ENCODE results near the gene VPS26B.

VPS26B gene

GRCh38 chr11:134237557-134237922, 13.1 kb downstream of the VPS26B start:
- DNase-seq (ENCODE audit: low read depth): no peak
- TF ChIP-seq, protein P1, sequence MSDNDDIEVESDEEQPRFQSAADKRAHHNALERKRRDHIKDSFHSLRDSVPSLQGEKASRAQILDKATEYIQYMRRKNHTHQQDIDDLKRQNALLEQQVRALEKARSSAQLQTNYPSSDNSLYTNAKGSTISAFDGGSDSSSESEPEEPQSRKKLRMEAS (IDR thresholded peaks at IDR 0.05; ENCODE audit: low read depth, low read length): no peak
- TF ChIP-seq MYC (IDR thresholded peaks at IDR 0.05; ENCODE audit: low read depth, low read length) (no peak), POLR2A (IDR thresholded peaks at IDR 0.05; ENCODE audit: extremely low read depth, insufficient read length) (no peak)
- TF ChIP-seq, protein P2, sequence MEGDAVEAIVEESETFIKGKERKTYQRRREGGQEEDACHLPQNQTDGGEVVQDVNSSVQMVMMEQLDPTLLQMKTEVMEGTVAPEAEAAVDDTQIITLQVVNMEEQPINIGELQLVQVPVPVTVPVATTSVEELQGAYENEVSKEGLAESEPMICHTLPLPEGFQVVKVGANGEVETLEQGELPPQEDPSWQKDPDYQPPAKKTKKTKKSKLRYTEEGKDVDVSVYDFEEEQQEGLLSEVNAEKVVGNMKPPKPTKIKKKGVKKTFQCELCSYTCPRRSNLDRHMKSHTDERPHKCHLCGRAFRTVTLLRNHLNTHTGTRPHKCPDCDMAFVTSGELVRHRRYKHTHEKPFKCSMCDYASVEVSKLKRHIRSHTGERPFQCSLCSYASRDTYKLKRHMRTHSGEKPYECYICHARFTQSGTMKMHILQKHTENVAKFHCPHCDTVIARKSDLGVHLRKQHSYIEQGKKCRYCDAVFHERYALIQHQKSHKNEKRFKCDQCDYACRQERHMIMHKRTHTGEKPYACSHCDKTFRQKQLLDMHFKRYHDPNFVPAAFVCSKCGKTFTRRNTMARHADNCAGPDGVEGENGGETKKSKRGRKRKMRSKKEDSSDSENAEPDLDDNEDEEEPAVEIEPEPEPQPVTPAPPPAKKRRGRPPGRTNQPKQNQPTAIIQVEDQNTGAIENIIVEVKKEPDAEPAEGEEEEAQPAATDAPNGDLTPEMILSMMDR (IDR thresholded peaks at IDR 0.05; ENCODE audit: low read depth, low read length): no peak
- H3K4me3 ChIP-seq (ENCODE audit: low read depth, low read length): no peak overlapping the region

- DNase-seq (ENCODE audit: low read depth): no peak
Observed at GRCh38 chr11:134238956-134239355, 14.5 kb downstream of the VPS26B start.

GRCh38 chr11:134240592-134240991, 16.1 kb downstream of the VPS26B start:
- no peak for DNase-seq (ENCODE audit: low read depth)
- no peak overlapping the region for H3K4me3 ChIP-seq (ENCODE audit: low read depth, low read length)
- TF ChIP-seq, protein P1 (IDR thresholded peaks at IDR 0.05; ENCODE audit: low read depth, low read length): no peak
- TF ChIP-seq, protein P2 (IDR thresholded peaks at IDR 0.05; ENCODE audit: low read depth, low read length): no peak
- no peak for TF ChIP-seq MYC (IDR thresholded peaks at IDR 0.05; ENCODE audit: low read depth, low read length)
- TF ChIP-seq POLR2A (IDR thresholded peaks at IDR 0.05; ENCODE audit: extremely low read depth, insufficient read length): no peak

More at GRCh38 chr11:134238956-134239355, 14.5 kb downstream of the VPS26B start:
- TF ChIP-seq, protein P2 (IDR thresholded peaks at IDR 0.05; ENCODE audit: low read depth, low read length): no peak
- no peak for TF ChIP-seq MYC (IDR thresholded peaks at IDR 0.05; ENCODE audit: low read depth, low read length)
- no peak for TF ChIP-seq POLR2A (IDR thresholded peaks at IDR 0.05; ENCODE audit: extremely low read depth, insufficient read length)
- TF ChIP-seq, protein P1 (IDR thresholded peaks at IDR 0.05; ENCODE audit: low read depth, low read length): no peak
- H3K4me3 ChIP-seq (ENCODE audit: low read depth, low read length): no peak overlapping the region

DNA sequence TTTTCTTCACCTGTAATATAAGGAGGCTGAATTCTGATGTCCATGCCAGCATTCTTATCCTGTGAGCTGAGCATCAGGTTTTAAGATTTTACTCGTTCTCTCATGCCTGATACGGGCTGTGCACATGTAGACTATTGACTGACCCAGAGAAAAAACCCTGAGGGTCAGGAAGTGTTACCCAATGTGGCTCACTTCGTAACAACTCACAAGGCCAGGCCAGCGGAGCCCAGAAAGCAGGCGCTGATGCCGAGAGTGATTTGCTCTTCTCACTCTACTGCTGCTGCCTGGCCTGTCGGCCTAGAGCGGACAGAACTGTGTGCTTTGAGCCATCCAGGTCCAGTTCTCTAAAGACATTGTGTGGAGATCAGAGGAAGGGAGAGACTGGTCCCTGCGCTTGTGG, 17.9 kb downstream of the VPS26B start:
- TF ChIP-seq, protein P1 (IDR thresholded peaks at IDR 0.05; ENCODE audit: low read depth, low read length): no peak
- TF ChIP-seq MYC (IDR thresholded peaks at IDR 0.05; ENCODE audit: low read depth, low read length): no peak
- TF ChIP-seq POLR2A (IDR thresholded peaks at IDR 0.05; ENCODE audit: extremely low read depth, insufficient read length): no peak
- TF ChIP-seq, protein P2 (IDR thresholded peaks at IDR 0.05; ENCODE audit: low read depth, low read length): no peak
- no peak for DNase-seq (ENCODE audit: low read depth)
- H3K4me3 ChIP-seq (ENCODE audit: low read depth, low read length): no peak overlapping the region

GRCh38 chr11:134243913-134244312, 19.4 kb downstream of the VPS26B start:
- no peak for DNase-seq (ENCODE audit: low read depth)
- TF ChIP-seq MYC (IDR thresholded peaks at IDR 0.05; ENCODE audit: low read depth, low read length) (no peak), POLR2A (IDR thresholded peaks at IDR 0.05; ENCODE audit: extremely low read depth, insufficient read length) (no peak)
- TF ChIP-seq, protein P2 (IDR thresholded peaks at IDR 0.05; ENCODE audit: low read depth, low read length): no peak
- TF ChIP-seq, protein P1 (IDR thresholded peaks at IDR 0.05; ENCODE audit: low read depth, low read length): no peak
- H3K4me3 ChIP-seq (ENCODE audit: low read depth, low read length): no peak overlapping the region

All from NB4 (cell line).